Stimulated activated CD8-positive, alpha-beta memory T cell treated with anti-CD3 and anti-CD28 coated beads, Interleukin-7, amount 100 ng/mL, for 1 hour (primary cell): Measurements from ENCODE around the gene SGF29.
"Not testable (repeated sequence)": the region's sequence is repeated elsewhere in the genome, so short reads cannot be mapped to it uniquely, and the experiment has no call there.

Experiments
- DNase-seq, 2 donors: peaks; one replicate each; pipeline ENCODE4 v3.0.0-alpha.2; 2020; ENCODE audit warnings: low read depth in 2 of 2

SGF29 gene

DNA sequence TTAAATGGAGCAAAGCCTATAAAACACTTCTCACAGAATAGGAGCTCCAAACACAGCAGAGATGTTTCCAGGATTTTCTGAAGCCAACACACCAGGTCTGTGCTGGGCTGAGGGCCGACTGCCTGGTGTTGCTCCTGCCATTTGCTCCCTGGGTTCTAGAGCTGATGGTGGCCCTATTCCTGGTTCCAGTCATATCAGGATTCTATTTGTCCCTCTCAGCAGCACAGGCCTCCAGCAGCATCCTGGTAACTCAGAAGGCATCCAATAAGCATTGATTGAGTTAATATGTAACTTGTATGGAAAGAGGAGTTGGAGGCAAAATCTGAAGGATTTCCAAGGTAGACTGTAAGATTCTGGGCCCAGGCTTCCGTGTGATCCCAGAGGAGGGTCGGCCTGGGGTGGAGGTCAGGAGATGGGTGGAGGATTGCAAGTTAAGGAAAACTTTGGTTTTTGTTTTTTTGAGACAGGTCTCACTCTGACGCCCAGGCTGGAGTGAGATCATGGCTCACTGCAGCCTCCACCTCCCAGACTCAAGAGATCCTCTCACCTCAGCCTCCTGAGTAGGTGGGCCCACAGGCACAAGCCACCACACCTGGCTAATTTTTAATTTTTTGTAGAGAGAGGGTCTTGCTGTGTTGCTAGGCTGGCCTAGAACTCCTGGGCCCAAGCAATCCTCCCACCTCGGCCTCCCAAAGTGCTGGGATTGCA lies 20.6 kb upstream of the SGF29 start:
- DNase-seq = no peak

DNA sequence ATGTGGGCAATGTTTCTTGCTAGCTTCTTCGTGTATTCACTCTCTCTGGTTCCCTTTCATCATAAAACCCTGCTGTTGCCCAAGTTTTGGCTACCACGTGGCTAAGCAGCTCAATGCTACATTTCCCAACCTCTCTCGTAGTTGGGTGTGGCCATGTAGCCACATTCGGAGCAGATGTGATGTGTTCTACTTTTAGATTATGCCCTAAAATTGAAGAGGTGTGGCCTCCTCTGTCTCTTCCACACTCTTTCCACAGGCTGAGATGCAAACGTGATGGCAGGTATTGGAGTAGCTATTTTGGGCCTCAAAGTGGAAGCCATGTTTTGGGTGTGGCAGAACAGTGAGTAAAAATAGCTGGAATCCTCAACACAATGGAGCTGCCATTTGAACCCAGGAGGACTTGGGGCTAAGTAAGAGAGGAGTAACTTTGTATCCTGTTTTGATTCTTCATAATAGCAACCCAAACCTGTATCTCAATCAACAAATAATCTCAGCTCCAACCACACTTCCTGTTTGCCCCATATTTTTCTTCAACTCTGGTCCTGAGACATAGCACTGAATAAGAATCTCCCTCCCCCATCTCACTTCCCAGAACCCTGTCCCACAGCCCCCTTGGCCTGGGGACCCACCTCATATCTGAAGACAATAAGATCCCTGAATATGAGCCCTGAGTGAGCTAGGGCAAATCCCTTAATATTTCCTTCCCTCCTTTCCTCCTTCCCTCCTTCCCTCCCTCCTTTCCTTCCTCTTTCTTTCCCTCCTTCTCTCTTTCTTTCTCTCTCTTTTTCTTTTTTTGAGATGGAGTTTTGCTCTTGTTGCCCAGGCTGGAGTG lies 19.0 kb upstream of the SGF29 start:
- DNase-seq = no peak

DNA sequence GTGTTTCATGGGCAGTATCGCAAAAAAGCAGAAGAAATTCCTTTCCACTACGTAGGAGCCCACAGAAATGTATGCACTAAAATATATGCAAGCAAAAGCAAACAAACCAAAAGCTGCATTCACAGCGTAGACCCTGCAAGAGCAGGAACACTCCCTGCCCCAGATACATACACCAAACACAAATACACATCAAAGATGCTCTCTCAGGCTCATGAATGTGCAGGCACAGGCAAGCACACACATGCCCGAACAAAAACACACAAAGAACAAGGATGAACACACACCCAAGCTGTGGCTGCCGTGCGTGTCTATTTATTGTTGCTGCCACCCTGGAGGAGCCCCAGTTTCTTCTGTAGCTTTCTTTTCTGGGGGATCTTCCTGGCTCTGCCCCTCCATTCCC lies 16.6 kb upstream of the SGF29 start:
- no peak for DNase-seq

DNA sequence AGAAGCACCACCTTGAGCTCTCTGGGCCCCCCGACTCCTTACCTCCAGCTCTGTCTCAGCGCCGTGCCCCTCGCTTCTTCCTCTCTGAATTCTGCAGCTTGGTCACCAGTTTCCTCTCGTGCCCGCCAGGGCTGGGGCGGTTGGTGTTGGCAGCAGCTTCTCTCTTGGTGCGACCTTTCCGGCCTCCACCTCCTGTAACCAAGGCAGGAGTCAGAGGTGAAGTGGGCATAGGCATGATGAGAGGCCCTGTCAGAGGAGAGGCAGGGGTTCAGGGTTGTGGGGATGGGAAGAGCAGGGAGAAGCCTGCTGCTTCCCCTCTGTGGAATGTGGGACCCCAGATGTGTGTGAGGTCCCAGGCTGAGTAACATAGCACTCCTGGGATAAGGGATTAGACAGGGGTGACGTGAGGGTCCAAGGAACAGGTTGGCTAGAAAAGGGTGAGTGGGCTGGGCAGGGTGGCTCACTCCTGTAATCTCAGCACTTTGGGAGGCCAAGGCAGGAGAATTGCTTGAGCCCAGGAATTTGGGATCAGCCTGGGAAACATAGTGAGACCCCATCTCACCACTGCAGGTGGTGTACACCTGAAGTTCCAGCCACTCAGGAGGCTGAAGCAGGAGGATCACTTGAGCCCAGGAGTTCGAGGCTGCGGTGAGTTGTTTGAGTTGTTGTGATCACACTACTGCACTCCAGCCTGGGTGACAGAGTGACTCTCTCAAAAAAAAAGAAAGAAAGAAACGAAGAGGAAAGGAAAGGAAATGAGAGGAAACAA lies 15.6 kb upstream of the SGF29 start:
- no peak for DNase-seq

DNA sequence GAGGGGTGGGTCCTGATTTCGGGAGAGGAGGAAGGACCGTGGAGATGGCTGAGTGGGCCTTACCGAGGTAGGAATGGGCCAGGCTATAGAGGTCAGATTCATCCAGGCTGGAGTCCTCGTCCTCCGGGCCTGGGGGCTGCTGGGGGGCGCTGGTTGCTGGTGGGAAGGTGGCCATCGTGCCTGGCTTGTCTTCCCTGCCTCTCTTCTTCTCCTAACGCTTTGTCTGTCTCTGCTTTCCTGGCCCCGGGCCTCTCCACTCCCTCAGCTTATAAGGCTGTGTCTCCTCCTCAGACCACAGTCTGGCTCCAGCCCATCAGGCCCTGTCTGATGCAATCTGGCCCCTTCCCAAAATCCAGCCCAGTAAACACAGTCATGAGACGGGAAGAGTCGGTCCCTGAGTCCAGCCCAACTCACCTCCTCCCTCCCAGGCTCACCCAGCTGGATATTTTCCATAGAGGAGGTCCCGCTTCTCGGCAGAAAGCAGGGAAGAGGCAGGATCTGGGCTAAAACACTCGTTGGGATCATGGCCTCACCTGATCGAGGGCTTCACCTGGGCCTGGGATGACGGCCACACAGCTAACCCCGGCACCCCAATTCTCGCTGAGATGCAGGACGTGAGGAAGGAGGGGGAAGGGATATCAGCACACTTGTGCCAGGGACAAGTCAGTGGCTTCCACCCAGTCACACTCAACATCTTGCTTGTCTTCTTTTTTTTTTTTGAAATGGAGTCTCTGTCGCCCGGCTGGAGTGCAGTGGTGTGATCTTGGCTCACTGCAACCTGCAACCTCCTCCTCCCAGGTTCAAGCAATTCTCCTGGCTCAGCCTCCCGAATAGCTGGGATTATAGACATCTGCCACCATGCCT lies 14.8 kb upstream of the SGF29 start, which contains the start of gene NUPR1:
NUPR1 (minus strand) TSS at position 242 of the 864 bp plus-strand sequence; CDS start at position 175, 67 bp downstream.
- DNase-seq = no peak

DNA sequence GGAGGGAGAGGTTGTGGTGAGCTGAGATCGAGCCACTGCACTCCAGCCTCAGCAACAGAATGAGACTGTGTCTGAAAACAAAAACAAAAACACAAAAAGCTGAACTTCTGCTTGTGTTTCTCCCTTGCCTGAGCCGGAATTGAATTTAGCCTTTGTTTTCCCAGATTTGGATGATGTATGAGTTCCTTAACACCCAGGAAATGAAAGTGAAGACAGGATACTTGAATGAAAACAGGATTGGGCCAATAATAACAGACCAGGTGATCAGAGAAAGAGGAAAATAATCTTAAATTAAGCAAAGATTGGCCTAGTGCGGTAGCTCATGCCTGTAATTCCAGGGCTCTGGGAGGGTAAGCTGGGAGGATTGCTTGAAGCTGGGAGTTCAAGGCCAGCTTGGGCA lies 13.4 kb upstream of the SGF29 start:
- DNase-seq = no peak

DNA sequence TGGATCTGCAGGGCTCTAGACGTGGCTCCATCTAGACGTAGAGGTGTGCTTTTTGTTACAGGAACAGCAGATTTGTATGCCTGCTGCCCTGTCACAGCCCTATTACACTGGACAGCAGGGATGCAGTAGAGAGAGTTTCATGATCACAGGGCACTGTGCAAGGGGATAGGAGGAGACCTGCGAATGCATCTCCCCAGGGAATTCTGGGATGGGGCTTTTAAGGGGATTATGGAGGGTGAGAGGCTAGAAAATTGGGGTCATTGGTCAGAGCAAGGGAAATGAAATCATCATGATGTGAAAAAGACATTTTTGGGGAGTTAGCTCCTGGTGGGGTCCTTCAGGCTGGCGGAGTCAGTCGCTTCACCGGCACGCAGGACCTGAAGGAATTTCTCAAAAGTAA lies 11.1 kb upstream of the SGF29 start:
- no peak for DNase-seq

DNA sequence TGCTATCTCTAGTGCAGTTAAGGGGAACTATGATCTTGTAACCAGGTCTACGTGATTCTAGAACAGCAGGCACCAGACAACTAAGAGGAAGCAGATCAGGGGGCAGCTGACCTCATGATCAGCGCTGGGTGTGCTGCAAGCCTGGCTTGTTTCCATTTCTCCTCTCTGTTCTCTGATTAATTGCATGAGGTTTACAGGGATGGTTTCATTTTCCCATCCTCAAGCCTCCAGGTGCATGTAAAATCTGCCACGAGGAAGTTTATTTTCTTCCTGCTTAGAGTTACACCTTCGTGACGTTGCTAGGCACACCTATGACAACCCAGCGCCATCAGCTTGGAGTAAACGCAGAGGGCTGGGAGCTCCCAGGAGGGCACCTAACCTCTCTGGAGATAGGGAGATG lies 10.6 kb upstream of the SGF29 start:
- DNase-seq = no peak

DNA sequence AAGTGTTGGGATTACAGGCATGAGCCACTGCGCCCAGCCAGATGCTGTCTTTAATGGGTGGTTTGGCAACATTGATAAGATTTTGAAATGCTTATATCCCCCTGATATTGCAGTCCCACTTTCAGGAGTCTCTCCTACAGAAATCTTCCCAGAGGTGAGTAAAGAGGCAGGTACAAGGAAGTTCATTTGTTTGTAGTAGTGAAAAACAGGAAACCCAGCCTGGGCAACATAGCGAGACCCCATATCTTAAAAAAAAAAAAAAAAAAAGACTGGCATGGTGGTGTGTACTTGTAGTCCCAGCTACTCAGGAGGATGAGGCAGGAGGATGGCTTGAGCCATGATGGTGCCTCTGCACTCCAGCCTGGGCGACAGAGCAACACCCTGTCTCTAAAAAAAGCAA lies 8.7 kb upstream of the SGF29 start:
- DNase-seq = no peak

DNA sequence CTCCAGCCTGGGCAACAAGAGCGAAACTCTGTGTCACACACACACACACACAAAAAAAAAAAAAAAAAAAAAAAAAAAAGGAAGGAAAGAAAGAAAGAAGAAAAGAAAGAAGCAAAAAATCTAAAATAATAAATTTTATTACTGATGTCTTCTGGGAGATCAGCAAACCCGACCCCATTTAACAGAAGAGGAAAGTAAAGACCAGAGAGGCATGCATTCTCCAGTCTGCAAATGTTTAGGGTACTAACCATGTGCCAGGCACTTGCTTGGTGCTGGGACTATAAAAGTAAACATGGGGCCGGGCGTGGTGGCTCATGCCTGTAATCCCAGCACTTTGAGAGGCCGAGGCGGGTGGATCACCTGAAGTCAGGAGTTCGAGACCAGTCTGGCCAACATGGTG lies 7.8 kb upstream of the SGF29 start:
- not testable (repeated sequence) for DNase-seq

DNA sequence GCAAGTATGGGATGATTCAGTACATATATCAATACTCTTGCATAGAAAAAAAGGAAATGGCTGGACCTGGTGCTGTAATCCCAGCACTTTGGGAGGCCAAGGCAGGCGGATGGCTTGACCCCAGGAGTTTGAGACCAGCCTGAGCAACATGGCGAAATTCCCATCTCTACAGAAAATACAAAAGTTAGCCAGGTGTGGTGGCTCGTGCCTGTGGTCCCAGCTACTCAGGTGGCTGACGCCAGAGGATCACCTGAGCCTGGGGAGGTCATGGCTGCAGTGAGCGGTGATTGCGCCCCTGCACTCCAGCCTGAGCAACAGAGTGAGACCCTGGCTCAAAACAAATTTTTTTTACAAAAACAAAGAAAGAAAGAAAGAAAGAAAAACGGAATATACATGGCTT lies 7.1 kb upstream of the SGF29 start:
- DNase-seq = no peak

DNA sequence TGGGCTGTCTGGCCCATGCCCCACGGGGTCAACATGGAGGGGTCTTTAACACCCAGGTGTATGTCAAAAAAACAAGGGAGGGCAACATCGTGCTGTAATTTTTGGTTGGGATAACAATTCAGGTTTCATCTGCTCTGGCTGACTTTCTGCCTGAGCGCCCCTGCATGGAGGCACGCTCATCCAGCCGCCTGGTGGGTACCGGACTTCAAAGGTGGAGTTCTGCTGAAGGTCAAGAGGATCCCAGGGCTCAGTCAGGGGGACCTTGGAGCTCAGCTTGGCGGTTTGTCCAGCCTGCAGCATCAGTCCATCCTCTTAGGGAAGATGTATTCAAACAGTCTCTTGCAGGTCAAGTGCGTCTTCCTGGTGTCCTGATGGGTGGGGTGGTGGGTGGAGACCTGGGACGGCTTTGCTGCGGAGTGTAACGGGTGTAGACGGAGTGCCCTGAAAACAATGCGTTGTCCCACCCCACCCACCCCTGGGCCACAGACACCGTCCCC lies 5.4 kb upstream of the SGF29 start:
- no peak for DNase-seq

DNA sequence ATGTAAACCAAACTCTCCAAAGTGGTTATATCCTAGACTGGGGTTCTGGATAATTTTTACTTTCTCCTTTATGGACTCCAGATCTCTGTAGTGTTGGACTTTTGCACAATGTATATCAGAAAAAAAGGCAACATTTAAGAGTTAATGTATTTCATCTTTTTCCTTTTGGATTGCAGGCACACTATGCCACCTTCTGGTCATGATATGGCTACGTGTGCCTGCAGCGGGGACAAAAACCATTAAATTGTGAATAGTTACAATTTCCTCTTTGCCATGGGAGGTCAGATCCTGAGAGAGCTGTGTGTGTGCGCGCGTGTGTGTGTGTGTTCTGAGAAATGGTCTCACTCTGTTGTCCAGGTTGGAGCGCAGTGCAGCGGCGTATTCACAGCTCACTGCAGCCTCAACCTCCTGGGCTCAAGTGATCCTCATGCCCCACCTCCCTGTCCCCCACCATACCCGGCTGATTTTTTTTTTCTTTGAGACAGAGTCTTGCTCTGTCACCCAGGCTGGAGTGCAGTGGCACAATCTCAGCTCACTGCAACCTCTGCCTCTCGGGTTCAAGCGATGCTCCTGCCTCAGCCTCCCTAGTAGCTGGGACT lies 4.3 kb upstream of the SGF29 start:
- DNase-seq = no peak

DNA sequence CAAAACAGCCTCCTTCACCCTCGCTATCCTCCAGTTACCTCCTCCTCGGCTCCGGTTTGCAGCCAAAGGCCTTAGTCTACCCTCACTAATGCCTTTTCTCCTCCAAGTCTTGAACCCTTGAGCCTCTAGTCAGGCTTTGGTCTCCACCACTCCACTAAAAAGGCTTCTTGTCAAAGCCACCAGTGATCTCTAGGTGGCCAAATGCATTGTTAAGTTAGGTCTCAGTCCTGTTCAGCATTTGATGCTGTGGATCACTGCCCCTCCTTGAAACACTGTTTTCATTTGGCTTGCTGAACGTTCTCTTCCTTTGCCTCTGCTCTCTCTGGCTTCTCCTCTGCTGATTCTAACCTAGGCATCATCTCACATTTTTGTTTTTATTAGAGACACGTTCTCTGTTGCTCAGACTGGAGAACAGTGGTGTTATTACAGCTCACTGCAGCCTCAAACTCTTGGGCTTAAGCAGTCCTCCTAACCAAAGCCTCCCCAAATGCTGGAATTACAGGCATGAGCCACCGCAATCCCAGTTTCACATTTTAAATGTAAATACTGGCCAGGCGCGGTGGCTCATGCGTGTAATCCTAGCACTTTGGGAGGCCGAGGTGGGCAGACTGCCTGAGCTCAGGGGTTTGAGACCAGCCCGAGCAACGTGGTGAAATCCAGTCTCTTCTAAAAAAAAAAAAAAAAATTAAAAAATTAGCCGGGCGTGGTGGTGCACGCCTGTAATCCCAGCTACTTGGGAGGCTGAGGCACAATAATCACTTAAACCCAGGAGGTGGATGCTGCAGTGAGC lies 1.1 kb downstream of the SGF29 start:
- DNase-seq = no peak

DNA sequence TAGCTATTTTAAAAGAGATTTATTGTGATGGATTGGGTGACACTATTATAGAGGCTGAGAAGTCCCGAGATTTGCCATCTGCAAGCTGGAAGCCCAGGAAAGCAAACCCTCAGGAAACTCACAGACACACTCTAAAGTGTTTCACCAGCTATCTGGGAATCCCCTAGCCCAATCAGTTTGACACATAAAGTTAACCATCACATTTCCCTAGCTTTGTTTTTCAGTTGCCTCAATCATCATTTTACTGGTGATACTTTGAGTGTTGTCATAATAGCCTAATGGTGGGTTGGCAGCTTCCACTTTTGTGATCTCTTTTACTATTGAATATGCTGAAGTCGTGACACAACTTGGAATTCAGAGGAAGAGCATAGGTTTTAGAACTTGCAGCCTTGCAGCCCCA lies 1.8 kb downstream of the SGF29 start:
- DNase-seq = no peak

DNA sequence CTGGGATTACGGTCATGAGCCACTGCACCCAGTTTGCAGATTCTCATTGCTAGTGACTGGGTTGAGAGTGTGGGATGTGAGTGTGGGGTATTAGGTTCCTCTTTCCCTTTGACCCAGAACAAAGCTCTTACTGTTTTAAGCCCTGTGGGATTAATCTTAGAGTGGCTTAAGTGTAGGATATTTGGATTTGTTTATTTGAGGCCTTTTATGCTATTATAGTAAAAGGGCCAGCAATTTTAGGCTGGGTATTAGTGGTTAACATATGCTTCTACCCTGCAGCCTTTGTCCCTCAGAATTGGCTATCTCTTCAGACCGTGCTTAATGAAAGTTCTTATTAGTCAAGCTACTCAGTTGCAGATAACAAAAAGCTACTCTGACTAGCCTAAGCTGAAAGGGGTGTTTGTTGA lies 3.2 kb downstream of the SGF29 start:
- no peak for DNase-seq

DNA sequence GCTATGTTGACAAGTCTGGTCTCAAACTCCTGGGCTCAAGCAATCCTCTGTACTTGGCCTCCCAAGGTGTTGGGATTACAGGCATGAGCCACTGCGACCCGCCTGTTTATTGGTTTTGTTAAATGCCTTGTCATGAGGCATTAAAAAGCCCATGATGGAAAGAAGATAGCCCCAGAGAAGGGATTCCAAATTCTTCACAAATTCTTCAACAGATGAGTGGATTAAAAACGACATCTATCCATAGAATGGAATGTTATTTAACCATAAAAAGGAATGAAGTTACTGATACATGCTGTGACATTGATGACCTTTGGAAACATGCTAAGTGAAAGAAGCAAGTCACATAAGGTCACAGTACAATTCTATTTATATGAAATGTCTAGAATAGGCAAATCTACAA lies 4.7 kb downstream of the SGF29 start:
- no peak for DNase-seq

DNA sequence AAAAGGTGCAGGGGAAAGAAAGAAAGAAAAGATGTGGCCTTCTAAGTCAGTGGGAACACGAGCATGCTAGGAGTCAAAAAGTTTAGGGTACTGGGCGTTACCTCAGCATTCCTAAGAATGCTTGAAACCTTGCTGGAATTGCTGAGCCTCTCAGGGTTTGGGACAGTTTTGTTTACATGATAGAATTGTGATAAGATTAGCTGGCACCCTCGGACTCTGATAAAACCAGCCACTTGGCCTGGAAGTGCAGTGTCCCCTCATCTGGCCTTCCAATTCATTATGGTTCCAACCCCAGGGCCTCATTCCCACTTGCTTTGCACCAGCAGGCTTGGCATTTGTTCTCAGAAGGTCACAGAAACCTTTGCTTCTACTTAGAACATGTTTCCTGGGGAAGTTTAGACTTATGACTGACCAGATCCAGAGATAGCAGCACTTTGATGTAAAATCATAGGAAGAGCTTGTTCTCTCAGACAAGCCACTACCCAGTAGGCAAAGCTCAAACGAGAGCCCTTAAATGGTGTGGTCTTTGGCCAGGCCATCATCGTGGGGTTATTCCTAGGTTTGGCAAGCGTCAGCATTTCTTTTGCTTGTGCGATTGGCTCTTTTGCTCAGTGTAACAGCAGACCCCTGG lies 8.0 kb downstream of the SGF29 start:
- no peak for DNase-seq

DNA sequence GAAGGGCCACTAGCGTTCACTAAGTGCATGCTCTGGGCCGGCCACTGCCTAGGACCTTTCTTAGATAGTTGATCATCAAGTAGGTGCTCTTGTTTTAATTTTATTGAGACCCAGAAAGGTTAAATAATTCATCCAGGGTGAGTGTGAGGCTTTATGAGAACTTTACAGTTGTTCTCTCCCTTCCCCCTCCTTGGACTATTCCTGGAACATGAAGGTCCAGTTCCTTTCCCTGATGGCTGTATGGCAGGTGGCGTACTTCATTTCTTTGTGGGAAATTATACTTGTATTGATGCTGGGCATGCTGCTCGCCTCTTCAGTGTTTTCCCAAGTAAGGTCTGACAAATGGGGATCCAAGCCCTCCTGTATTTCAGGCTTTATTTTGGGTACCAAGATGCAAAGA lies 8.5 kb downstream of the SGF29 start:
- DNase-seq = no peak

DNA sequence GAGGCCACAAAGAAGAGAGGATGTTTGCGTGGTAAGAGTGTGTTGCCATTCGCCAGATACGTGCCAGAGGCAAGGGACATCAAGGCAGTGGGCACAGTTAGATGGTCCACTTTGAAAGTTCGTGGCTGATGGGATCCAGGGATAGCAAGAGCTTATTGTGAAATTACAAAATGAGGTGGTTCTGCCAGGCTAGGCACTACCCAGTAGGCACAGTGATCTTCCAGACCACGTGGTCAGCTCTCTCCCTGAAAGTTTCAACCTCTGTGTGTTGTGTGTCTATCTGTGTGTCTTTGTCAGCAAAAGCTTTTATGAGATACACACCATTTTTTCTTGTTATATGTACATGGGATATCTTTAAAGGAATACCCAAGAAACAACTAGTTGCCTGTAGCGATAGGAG lies 9.5 kb downstream of the SGF29 start:
- DNase-seq = no peak
